Measurements from ENCODE around the gene IRF2BP1.

Gene IRF2BP1

GRCh38 chr19:45885556-45886426 is at the start of gene IRF2BP1:
TSS of gene IRF2BP1 (minus strand) at chr19:45886141. CDS start at chr19:45885774, 367 bp downstream.
- DNase-seq: peak; percentile 70 to 76

GRCh38 chr19:45935267-45935666 is 49.3 kb upstream of the IRF2BP1 start:
- DNase-seq: no peak

- no peak for DNase-seq
Observed at GRCh38 chr19:45934551-45935230, 48.8 kb upstream of the IRF2BP1 start.

GRCh38 chr19:45933759-45934158 is 47.8 kb upstream of the IRF2BP1 start:
- no peak for DNase-seq

- no peak for DNase-seq
Observed at GRCh38 chr19:45931055-45931454, 45.1 kb upstream of the IRF2BP1 start.

GRCh38 chr19:45929247-45929646 is 43.3 kb upstream of the IRF2BP1 start:
- DNase-seq: no peak

GRCh38 chr19:45927565-45928261 is 41.8 kb upstream of the IRF2BP1 start:
- peak; percentile 35 to 56 for DNase-seq

- DNase-seq: no peak
Observed at GRCh38 chr19:45924891-45925447, 39.0 kb upstream of the IRF2BP1 start.

GRCh38 chr19:45922281-45922680 is 36.3 kb upstream of the IRF2BP1 start:
- no peak for DNase-seq

GRCh38 chr19:45920458-45920857 is 34.5 kb upstream of the IRF2BP1 start:
- no peak for DNase-seq

GRCh38 chr19:45919678-45920077 is 33.7 kb upstream of the IRF2BP1 start:
- no peak for DNase-seq

GRCh38 chr19:45918721-45919120 is 32.8 kb upstream of the IRF2BP1 start:
- no peak for DNase-seq

- no peak for DNase-seq
Observed at GRCh38 chr19:45917421-45918091, 31.6 kb upstream of the IRF2BP1 start.

- DNase-seq: no peak
Observed at GRCh38 chr19:45913874-45914830, 28.2 kb upstream of the IRF2BP1 start, which contains the start of gene NANOS2. TSS of gene NANOS2 (minus strand) at chr19:45914778. CDS start at chr19:45914693, 85 bp downstream.

- no peak for DNase-seq
Observed at GRCh38 chr19:45911291-45911690, 25.4 kb upstream of the IRF2BP1 start.

- no peak for DNase-seq
Observed at GRCh38 chr19:45908956-45909355, 23.0 kb upstream of the IRF2BP1 start.

- no peak for DNase-seq
Observed at GRCh38 chr19:45906221-45906620, 20.3 kb upstream of the IRF2BP1 start.

- DNase-seq: no peak
Observed at GRCh38 chr19:45905011-45905410, 19.1 kb upstream of the IRF2BP1 start.

- peak; percentile 93 to 97 for DNase-seq
Observed at GRCh38 chr19:45902651-45903625, 17.0 kb upstream of the IRF2BP1 start.

Data from bone marrow (tissue), 2 donors.